Measurements from ENCODE around the gene PIM2. TPM values are rescaled to one million over a fixed set of nuclear protein-coding genes. Genes with fewer than 3 reads are reported as not detected.
A peak's percentile ranks its signal among the peaks of the same experiment; 100 is the strongest.

Gene PIM2
- total and polyA plus RNA-seq, 9 of the 15 experiments (the other 6 are each of a cell fraction or from before 2014, with no cell fraction given), result 67.6 to 191 (median 108) TPM

DNA sequence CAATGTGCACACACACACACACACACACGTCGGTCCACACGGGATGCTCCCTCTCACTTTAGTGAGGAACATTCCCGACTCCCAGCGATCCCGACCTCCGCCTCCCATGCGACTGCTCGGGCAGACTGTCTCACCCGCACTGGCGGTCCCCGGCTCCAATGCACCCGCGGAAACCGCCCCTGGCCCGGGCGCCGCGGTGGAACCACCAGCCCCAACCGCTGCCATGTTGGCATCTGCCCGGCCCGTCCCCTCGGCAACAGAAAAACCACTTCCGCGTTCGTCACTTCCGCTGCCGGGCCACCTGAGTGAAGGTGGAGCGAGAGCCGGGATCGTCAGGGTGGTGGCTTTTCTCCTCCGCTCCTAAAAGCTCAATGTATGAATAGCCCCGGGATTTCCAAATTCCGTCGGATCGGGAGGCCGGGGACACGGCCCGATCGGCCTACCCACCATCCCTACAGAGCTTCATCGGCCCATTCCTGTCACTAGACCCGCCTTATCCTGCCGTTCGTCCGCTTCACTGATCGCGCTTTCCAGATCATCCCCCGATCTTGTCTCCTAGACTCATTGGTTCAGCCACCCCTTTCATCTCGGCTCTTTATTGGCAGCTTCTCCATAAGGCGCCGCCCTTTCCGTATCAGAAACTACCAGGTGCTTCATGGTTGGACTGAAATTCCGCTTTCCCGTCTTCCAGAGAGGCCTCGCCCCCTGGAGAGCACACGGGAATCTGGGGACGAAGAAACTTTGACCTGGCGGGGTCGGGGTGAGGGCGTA, 7.2 kb downstream of the PIM2 start, which contains the start of gene SLC35A2 (continued):
- TF ChIP-seq, protein P1, sequence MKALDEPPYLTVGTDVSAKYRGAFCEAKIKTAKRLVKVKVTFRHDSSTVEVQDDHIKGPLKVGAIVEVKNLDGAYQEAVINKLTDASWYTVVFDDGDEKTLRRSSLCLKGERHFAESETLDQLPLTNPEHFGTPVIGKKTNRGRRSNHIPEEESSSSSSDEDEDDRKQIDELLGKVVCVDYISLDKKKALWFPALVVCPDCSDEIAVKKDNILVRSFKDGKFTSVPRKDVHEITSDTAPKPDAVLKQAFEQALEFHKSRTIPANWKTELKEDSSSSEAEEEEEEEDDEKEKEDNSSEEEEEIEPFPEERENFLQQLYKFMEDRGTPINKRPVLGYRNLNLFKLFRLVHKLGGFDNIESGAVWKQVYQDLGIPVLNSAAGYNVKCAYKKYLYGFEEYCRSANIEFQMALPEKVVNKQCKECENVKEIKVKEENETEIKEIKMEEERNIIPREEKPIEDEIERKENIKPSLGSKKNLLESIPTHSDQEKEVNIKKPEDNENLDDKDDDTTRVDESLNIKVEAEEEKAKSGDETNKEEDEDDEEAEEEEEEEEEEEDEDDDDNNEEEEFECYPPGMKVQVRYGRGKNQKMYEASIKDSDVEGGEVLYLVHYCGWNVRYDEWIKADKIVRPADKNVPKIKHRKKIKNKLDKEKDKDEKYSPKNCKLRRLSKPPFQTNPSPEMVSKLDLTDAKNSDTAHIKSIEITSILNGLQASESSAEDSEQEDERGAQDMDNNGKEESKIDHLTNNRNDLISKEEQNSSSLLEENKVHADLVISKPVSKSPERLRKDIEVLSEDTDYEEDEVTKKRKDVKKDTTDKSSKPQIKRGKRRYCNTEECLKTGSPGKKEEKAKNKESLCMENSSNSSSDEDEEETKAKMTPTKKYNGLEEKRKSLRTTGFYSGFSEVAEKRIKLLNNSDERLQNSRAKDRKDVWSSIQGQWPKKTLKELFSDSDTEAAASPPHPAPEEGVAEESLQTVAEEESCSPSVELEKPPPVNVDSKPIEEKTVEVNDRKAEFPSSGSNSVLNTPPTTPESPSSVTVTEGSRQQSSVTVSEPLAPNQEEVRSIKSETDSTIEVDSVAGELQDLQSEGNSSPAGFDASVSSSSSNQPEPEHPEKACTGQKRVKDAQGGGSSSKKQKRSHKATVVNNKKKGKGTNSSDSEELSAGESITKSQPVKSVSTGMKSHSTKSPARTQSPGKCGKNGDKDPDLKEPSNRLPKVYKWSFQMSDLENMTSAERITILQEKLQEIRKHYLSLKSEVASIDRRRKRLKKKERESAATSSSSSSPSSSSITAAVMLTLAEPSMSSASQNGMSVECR (CRISPR knock-in tag; IDR thresholded peaks at IDR 0.05), result peak; percentile 97
- TF ChIP-seq, protein P2, sequence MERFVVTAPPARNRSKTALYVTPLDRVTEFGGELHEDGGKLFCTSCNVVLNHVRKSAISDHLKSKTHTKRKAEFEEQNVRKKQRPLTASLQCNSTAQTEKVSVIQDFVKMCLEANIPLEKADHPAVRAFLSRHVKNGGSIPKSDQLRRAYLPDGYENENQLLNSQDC (CRISPR knock-in tag; IDR thresholded peaks at IDR 0.05), result 0 out of 2 replicates have a peak, but pooled peaks have one; percentile 48
- TF ChIP-seq NFRKB (IDR thresholded peaks at IDR 0.05; ENCODE audit: low read depth) (peak; percentile 45; the same call in 1 of the 2 replicates), TARDBP (IDR thresholded peaks at IDR 0.05) (no peak), HDAC3 (IDR thresholded peaks at IDR 0.05; ENCODE audit: borderline replicate concordance, partially characterized antibody) (no peak), XRCC3 (IDR thresholded peaks at IDR 0.05) (no peak), ETV1 (tag; conservative IDR thresholded peaks at IDR 0.05; ENCODE audit: low read depth) (peak; percentile 69; the same call in 1 of the 2 replicates), MIER1 (IDR thresholded peaks at IDR 0.05; ENCODE audit: low read depth) (no peak)
- TF ChIP-seq, protein P3, sequence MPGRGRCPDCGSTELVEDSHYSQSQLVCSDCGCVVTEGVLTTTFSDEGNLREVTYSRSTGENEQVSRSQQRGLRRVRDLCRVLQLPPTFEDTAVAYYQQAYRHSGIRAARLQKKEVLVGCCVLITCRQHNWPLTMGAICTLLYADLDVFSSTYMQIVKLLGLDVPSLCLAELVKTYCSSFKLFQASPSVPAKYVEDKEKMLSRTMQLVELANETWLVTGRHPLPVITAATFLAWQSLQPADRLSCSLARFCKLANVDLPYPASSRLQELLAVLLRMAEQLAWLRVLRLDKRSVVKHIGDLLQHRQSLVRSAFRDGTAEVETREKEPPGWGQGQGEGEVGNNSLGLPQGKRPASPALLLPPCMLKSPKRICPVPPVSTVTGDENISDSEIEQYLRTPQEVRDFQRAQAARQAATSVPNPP (IDR thresholded peaks at IDR 0.05; ENCODE audit: borderline replicate concordance, insufficient read depth, insufficient read length), result no peak
- TF ChIP-seq, protein P4, sequence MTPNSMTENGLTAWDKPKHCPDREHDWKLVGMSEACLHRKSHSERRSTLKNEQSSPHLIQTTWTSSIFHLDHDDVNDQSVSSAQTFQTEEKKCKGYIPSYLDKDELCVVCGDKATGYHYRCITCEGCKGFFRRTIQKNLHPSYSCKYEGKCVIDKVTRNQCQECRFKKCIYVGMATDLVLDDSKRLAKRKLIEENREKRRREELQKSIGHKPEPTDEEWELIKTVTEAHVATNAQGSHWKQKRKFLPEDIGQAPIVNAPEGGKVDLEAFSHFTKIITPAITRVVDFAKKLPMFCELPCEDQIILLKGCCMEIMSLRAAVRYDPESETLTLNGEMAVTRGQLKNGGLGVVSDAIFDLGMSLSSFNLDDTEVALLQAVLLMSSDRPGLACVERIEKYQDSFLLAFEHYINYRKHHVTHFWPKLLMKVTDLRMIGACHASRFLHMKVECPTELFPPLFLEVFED (CRISPR knock-in tag; conservative IDR thresholded peaks at IDR 0.05), result no peak
- TF ChIP-seq, protein P5, sequence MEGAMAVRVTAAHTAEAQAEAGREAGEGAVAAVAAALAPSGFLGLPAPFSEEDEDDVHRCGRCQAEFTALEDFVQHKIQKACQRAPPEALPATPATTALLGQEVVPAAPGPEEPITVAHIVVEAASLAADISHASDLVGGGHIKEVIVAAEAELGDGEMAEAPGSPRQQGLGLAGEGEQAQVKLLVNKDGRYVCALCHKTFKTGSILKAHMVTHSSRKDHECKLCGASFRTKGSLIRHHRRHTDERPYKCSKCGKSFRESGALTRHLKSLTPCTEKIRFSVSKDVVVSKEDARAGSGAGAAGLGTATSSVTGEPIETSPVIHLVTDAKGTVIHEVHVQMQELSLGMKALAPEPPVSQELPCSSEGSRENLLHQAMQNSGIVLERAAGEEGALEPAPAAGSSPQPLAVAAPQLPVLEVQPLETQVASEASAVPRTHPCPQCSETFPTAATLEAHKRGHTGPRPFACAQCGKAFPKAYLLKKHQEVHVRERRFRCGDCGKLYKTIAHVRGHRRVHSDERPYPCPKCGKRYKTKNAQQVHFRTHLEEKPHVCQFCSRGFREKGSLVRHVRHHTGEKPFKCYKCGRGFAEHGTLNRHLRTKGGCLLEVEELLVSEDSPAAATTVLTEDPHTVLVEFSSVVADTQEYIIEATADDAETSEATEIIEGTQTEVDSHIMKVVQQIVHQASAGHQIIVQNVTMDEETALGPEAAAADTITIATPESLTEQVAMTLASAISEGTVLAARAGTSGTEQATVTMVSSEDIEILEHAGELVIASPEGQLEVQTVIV (CRISPR knock-in tag; IDR thresholded peaks at IDR 0.05; ENCODE audit: borderline replicate concordance), result peak; percentile 69; the same call in 1 of the 2 replicates
- TF ChIP-seq, protein P6, sequence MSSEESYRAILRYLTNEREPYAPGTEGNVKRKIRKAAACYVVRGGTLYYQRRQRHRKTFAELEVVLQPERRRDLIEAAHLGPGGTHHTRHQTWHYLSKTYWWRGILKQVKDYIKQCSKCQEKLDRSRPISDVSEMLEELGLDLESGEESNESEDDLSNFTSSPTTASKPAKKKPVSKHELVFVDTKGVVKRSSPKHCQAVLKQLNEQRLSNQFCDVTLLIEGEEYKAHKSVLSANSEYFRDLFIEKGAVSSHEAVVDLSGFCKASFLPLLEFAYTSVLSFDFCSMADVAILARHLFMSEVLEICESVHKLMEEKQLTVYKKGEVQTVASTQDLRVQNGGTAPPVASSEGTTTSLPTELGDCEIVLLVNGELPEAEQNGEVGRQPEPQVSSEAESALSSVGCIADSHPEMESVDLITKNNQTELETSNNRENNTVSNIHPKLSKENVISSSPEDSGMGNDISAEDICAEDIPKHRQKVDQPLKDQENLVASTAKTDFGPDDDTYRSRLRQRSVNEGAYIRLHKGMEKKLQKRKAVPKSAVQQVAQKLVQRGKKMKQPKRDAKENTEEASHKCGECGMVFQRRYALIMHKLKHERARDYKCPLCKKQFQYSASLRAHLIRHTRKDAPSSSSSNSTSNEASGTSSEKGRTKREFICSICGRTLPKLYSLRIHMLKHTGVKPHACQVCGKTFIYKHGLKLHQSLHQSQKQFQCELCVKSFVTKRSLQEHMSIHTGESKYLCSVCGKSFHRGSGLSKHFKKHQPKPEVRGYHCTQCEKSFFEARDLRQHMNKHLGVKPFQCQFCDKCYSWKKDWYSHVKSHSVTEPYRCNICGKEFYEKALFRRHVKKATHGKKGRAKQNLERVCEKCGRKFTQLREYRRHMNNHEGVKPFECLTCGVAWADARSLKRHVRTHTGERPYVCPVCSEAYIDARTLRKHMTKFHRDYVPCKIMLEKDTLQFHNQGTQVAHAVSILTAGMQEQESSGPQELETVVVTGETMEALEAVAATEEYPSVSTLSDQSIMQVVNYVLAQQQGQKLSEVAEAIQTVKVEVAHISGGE (CRISPR knock-in tag; IDR thresholded peaks at IDR 0.05), result peak in 1 of 3 experiments; percentile 84; a peak in 2 of 6 replicates

Data from K562 (cell line).